Spleen (tissue), 7 donors: ENCODE results near the gene WDR33.

Experiments used
- POLR2A ChIP-seq, 3 donors: fragments of 450-650 bp; IDR thresholded peaks; one replicate each; pipeline ENCODE4 v1.5.1; 2017; ENCODE audit warnings: antibody characterized with exemption in 3 of 3, mild to moderate bottlenecking in 1 of 3
- POLR2AphosphoS5 ChIP-seq, 3 donors: sonication (generic); formaldehyde crosslinking; IDR thresholded peaks; one replicate each; pipeline ENCODE4 v1.5.1; 2017; ENCODE audit warnings: antibody characterized with exemption in 3 of 3
- TF ChIP-seq, protein P1 (sequence below), 11 experiments: fragments of 200-600 bp in 7 of 11; fragments of 450-650 bp in 4 of 11; sonication (generic) in 4 of 11; IDR thresholded peaks in 8 of 11; conservative IDR thresholded peaks in 3 of 11; 1 replicate in 7 of 11; 2 replicates in 4 of 11; pipeline versions ENCODE4 v1.4.0 to v1.8.0; 2016 to 2021; ENCODE audit warnings: antibody characterized with exemption in 11 of 11, inconsistent platforms in 4 of 11, mild to moderate bottlenecking in 1 of 11
- donor health status: DM: no; HTN: no; CAD: no; lungs with moderate emphysema.
- donor health status: DM: no; HTN: no; CAD: no.
- donor health status: DM: no; HTN: no; CAD: no.

DNA sequence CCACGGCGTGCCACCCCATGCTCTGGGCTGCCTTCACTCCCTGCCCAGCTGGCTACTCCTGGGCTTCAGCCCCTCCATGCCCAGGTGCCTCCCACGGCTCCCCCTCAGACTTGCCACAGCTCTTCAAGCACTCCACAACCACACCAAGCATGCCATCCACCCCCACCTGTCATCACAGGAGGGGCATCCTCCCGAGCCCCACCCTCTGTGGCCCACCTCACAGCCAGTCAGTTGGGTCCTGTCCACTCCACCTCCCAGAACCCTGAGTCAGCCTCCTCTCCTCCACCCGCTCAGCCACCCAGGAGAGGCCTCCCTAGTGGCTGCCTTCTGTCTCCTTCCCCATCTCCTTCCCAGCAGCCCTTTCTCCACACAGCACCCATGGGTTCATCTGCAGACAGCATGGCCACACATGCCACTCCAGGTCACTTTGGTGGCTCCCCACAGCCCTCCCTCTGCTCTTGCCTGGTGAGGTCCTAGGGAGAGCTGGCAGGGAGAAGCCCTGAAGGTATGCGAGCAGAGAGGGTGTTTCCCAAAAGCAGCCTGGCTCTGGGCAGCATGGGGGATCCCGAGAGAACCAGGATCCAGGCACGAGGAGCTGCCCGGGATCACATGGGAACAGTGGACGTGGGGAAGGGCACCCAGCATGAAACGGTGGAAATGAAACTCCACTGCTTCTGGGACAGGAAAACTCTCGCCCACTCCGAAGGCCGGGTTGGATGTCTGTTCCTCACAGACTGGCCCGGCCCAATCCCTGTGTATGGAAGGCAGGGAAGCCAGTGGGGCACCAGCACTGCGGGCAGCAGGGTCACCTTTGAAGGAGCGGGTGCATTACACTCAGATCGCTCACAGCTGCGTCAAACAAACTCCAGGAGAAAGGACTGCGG is 138.4 kb downstream of the WDR33 start:
- TF ChIP-seq POLR2A (IDR thresholded peaks at IDR 0.05) (peak in 1 of 3 donors; percentile 67), POLR2AphosphoS5 (IDR thresholded peaks at IDR 0.05) (peak; percentile 54 to 91 (median 68))
- TF ChIP-seq, protein P1, sequence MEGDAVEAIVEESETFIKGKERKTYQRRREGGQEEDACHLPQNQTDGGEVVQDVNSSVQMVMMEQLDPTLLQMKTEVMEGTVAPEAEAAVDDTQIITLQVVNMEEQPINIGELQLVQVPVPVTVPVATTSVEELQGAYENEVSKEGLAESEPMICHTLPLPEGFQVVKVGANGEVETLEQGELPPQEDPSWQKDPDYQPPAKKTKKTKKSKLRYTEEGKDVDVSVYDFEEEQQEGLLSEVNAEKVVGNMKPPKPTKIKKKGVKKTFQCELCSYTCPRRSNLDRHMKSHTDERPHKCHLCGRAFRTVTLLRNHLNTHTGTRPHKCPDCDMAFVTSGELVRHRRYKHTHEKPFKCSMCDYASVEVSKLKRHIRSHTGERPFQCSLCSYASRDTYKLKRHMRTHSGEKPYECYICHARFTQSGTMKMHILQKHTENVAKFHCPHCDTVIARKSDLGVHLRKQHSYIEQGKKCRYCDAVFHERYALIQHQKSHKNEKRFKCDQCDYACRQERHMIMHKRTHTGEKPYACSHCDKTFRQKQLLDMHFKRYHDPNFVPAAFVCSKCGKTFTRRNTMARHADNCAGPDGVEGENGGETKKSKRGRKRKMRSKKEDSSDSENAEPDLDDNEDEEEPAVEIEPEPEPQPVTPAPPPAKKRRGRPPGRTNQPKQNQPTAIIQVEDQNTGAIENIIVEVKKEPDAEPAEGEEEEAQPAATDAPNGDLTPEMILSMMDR (IDR thresholded peaks at IDR 0.05 in 8 of 11, conservative IDR thresholded peaks at IDR 0.05 in 3 of 11): no peak
